Smooth muscle cell (in vitro differentiated cells): ENCODE data around the gene ATP8B4. TPM values are rescaled to one million over a fixed set of nuclear protein-coding genes. Genes with fewer than 3 reads are reported as not detected.

Experiments
- DNase-seq: peaks from one replicate; lab custom pipeline; 2025; ENCODE audit not compliant: unreplicated experiment; lab: John Stamatoyannopoulos, UW
- H2AFZ ChIP-seq: fragments of 200-600 bp; sonication (generic); 2 replicates; pipeline ENCODE4 v1.6.0; 2016; ENCODE audit warnings: antibody characterized with exemption, low read depth, mild to moderate bottlenecking
- H3F3A ChIP-seq: fragments of 200-600 bp; sonication (generic); 2 replicates; pipeline ENCODE4 v1.6.0; 2017; ENCODE audit warnings: antibody characterized with exemption, low read depth
- H3K27ac ChIP-seq: fragments of 200-600 bp; sonication (generic); 2 replicates; pipeline ENCODE4 v1.5.1; 2016; ENCODE audit warnings: low read depth, mild to moderate bottlenecking
- H3K27me3 ChIP-seq: fragments of 200-600 bp; sonication (generic); 2 replicates; pipeline ENCODE4 v1.6.1; 2016; ENCODE audit warnings: low read depth, mild to moderate bottlenecking
- H3K36me3 ChIP-seq: fragments of 200-600 bp; sonication (generic); 2 replicates; pipeline ENCODE4 v1.5.1; 2016; ENCODE audit warnings: low read depth
- H3K4me1 ChIP-seq: fragments of 200-600 bp; sonication (generic); 2 replicates; pipeline ENCODE4 v1.5.1; 2016; ENCODE audit warnings: low read depth
- H3K4me2 ChIP-seq: fragments of 200-600 bp; sonication (generic); 2 replicates; pipeline ENCODE4 v1.6.0; 2016; ENCODE audit warnings: mild to moderate bottlenecking
- H3K4me3 ChIP-seq: fragments of 200-600 bp; sonication (generic); 2 replicates; pipeline ENCODE4 v1.5.1; 2016; ENCODE audit warnings: mild to moderate bottlenecking
- H3K79me2 ChIP-seq: fragments of 200-600 bp; sonication (generic); 2 replicates; pipeline ENCODE4 v1.6.0; 2016; ENCODE audit warnings: low read depth, mild to moderate bottlenecking
- H3K9ac ChIP-seq: fragments of 200-600 bp; sonication (generic); 2 replicates; pipeline ENCODE4 v1.6.0; 2016; ENCODE audit warnings: low read depth
- H3K9me3 ChIP-seq: fragments of 200-600 bp; sonication (generic); replicated peaks from 2 replicates; pipeline ENCODE4 v1.5.1; 2016; ENCODE audit warnings: low read depth
- H4K20me1 ChIP-seq: fragments of 200-600 bp; sonication (generic); 2 replicates; pipeline ENCODE4 v1.6.0; 2016; ENCODE audit warnings: low read depth
- WGBS: methylation state at CpG from one replicate; pipeline ENCODE4 v1.1.7; 2016; ENCODE audit warnings: low lambda C conversion rate; 5-methylcytosine and 5-hydroxymethylcytosine counted together
- polyA plus RNA-seq: library from polyadenylated mRNA; unstranded; fragments of >200 nt; fragmentation: Nextera tagmentation; extraction: Ambion mirVana; gene quantifications from 2 replicates; pipeline ENCODE4 v1.2.1, GENCODE V29; 2016
- small RNA-seq: library from RNA; depleted of rRNA; stranded (forward); fragments of <200 nt; gene quantifications from one replicate; pipeline ENCODE3, GENCODE V24; 2014
- total RNA-seq: library from RNA; depleted of rRNA; stranded (reverse); fragments of >200 nt; gene quantifications from 2 replicates; pipeline ENCODE4 v1.2.3, GENCODE V29; 2014
- TF ChIP-seq, protein P1 (sequence below): fragments of 200-600 bp; sonication (generic); IDR thresholded peaks from 2 replicates; pipeline ENCODE4 v1.5.1; 2017; ENCODE audit warnings: borderline replicate concordance, mild to moderate bottlenecking, antibody characterized with exemption; ENCODE audit not compliant: insufficient read depth, poor library complexity, severe bottlenecking

Gene ATP8B4
- total and polyA plus RNA-seq, 2 experiments from 2014 or later: 21.7 to 60.5 TPM

DNA sequence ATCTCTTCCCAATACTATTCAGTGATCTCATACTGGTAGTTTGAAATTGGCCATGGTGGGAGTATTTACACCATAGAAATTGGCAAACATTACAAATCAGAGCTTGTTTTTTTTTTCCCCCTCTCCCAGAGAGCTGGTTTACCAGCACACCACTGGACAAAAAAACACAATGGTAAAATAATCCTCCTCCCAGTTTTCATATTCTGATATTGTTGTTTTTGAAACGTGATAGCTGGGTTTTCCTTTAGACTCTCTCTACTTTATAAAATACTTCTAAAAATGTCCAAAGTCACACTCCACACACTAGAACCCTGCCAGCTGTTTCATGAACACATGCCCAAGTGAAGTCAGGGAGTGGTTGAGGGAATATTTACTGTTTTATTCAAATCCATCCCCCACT, 310.7 kb downstream of the ATP8B4 start:
- no peaks in the 10 kb centered on the region for H3K27me3 ChIP-seq
- no peak for DNase-seq
- H3K9ac ChIP-seq: no peak overlapping the region
- no peaks in the 10 kb centered on the region for H3K9me3 ChIP-seq
- H4K20me1 ChIP-seq: no peaks in the 10 kb centered on the region
- TF ChIP-seq, protein P1, sequence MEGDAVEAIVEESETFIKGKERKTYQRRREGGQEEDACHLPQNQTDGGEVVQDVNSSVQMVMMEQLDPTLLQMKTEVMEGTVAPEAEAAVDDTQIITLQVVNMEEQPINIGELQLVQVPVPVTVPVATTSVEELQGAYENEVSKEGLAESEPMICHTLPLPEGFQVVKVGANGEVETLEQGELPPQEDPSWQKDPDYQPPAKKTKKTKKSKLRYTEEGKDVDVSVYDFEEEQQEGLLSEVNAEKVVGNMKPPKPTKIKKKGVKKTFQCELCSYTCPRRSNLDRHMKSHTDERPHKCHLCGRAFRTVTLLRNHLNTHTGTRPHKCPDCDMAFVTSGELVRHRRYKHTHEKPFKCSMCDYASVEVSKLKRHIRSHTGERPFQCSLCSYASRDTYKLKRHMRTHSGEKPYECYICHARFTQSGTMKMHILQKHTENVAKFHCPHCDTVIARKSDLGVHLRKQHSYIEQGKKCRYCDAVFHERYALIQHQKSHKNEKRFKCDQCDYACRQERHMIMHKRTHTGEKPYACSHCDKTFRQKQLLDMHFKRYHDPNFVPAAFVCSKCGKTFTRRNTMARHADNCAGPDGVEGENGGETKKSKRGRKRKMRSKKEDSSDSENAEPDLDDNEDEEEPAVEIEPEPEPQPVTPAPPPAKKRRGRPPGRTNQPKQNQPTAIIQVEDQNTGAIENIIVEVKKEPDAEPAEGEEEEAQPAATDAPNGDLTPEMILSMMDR: no peak
- H3K4me2 ChIP-seq: no peak overlapping the region
- H3F3A ChIP-seq: no peaks in the 10 kb centered on the region
- no peaks in the 10 kb centered on the region for H3K36me3 ChIP-seq
- no peak overlapping the region for H3K4me3 ChIP-seq
- H2AFZ ChIP-seq: no peak overlapping the region
- WGBS: 100% methylated on average over 1 of the region's 1 CpG
- H3K4me1 ChIP-seq: no peaks in the 10 kb centered on the region
- H3K27ac ChIP-seq: no peak overlapping the region
- no peaks in the 10 kb centered on the region for H3K79me2 ChIP-seq

Small RNA genes within 50 kb of the gene (small RNA-seq; reads per million reads assigned to genes)
- not detected for gene RNA5SP394

Other genes with a start within 250 kb of the ATP8B4 start
- gene SLC27A2, start 63.0 kb upstream of the ATP8B4 start, total RNA-seq: 0.31 and 1.6 TPM in 2 replicates
- 0.21 TPM in 1 of 2 replicates, not detected in the other for gene SLC27A2, start 63.0 kb upstream of the ATP8B4 start, polyA plus RNA-seq
- 0.22 TPM in 1 of 2 replicates, not detected in the other for gene HDC, start 146.5 kb upstream of the ATP8B4 start, total RNA-seq
- gene HDC, start 146.5 kb upstream of the ATP8B4 start, polyA plus RNA-seq: not detected in 2 replicates
- gene GABPB1, start 236.0 kb upstream of the ATP8B4 start, total RNA-seq: 49.3 and 49.7 TPM in 2 replicates
- 21.6 and 24.1 TPM in 2 replicates for gene GABPB1, start 236.0 kb upstream of the ATP8B4 start, polyA plus RNA-seq